GM18508 (cell line): ENCODE results near the gene FCHSD1.
"Not testable (repeated sequence)": the region's sequence is repeated elsewhere in the genome, so short reads cannot be mapped to it uniquely, and the experiment has no call there.

ENCODE experiments used
- ATAC-seq: cut with Tn5 transposase; IDR thresholded peaks from one replicate; pipeline ENCODE4 v1.9.1; 2021; ENCODE audit warnings: moderate number of reproducible peaks; ENCODE audit not compliant: insufficient read depth, unreplicated experiment

Gene FCHSD1

GRCh38 chr5:141618804-141619554 lies 32.2 kb downstream of the FCHSD1 start, which contains the start of gene DIAPH1:
Gene DIAPH1 (minus strand): TSS chr5:141619000. CDS start chr5:141618914, 86 bp downstream.
- ATAC-seq: peak; percentile 47

- peak; percentile 14 for ATAC-seq
These were observed 33.0 kb downstream of the FCHSD1 start for GRCh38 chr5:141618030-141618803.

- ATAC-seq: no peak
These were observed 33.6 kb downstream of the FCHSD1 start for GRCh38 chr5:141617682-141618029.

DNA sequence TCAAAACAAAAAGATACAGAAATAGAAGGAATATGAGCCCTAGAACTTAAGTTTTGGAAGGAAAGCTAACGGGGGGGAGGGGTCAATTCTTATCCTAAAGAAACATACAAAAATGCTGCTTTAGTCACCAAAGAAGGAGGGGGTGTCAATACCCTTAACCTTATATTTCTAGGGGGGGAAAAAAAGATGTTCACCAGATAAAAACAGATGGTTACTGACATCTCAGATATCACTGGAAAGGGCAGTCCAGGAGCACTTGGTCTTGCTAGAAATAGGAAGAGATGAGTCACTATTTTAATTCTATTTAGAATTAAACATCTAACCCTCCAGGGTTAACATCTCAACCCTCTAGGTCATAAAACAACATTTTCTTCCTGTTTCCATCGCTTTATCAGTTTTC lies 34.1 kb downstream of the FCHSD1 start:
- no peak for ATAC-seq

DNA sequence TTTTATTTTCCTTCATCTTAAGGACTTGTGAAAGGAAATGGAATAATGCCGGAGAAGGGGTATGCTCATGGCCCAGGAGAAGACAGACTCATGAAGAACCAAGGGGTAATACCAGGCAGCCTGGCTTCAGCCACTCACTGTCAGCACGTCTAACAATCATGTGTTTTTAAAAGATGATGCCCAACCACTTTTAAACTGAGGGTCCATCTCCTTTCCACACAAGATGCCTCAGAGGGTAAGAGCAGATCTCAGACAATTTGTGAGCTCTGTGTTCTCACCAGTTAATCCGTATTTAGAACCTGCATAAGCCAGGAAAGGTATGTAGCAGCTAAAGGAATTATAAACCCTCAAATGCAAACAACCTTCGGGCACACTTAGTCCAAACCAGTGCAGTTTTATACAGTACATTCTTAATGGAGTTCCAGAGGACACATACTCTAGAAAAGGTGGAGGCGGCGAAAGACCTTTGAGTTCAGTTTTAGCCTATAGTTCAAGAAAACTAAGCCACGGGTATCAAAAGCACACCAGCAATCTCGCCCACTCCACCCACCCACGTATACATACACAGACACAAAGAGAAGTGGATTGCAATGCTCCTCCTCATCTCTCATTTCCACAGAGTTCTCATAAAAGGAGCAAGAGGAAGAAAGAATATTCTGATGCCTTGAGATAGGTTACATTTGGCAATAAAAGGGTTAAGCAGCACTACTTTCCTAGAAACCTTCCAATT lies 35.1 kb downstream of the FCHSD1 start:
- ATAC-seq: no peak

DNA sequence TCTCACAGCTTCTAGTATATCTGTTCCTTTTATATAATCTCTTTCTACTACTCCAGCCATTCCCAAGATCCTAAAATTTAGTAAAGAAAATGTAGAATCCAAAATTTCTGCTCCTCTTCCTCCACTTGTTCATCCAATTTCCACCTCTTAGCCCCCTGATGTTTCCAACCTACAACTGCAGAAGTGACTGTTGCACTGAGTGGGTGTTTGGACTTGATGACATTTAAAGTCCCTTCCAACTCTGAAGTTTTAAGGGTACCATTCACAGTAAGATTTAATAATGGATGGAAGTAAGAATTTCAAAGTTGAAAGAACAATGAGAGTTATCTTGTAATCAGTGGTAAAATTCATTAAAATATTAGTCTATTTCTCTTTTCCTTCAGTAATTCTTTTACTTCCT lies 37.9 kb downstream of the FCHSD1 start:
- ATAC-seq: no peak

- no peak for ATAC-seq
These were observed 39.9 kb downstream of the FCHSD1 start for GRCh38 chr5:141611289-141611688.

DNA sequence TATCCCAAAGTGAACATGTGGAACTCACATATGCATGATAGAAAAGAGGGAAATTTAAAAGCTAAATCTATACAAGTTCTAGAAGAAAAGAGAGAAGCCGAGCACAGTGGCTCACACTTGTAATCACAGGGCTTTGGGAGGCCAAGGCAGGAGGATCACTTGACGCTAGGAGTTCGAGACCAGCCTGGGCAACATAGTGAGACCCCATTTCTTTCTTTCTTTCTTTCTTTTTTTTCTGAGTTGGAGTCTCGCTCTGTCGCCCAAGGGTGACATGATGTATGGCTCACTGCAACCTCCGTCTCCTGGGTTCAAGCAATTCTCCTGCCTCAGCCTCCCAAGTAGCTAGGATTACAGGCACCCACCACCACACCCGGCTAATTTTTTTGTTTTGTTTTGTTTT lies 41.3 kb downstream of the FCHSD1 start:
- ATAC-seq: not testable (repeated sequence)

GRCh38 chr5:141609044-141609443 lies 42.2 kb downstream of the FCHSD1 start:
- no peak for ATAC-seq

DNA sequence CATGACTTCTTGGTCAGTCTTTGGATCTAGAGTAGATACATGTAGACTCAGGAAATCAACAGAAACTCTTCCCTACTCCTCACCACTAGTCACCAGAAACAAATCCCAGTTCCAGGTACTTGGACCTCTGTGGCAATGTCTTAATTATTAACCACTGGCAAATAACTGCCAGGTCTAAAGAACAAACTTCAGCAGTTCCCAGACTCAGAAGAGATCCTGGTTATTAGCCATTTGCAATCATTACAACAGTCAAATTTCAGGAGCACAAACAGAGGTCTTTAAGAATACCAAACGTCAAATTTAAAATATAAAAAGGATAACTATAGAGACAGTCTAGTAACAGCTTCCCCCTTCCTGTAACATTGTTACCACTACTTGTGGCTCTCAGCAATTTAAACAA lies 42.7 kb downstream of the FCHSD1 start:
- ATAC-seq: no peak

- ATAC-seq: no peak
These were observed 43.2 kb downstream of the FCHSD1 start for GRCh38 chr5:141608046-141608445.

GRCh38 chr5:141605523-141606277 lies 45.5 kb downstream of the FCHSD1 start:
- ATAC-seq: peak; percentile 93

DNA sequence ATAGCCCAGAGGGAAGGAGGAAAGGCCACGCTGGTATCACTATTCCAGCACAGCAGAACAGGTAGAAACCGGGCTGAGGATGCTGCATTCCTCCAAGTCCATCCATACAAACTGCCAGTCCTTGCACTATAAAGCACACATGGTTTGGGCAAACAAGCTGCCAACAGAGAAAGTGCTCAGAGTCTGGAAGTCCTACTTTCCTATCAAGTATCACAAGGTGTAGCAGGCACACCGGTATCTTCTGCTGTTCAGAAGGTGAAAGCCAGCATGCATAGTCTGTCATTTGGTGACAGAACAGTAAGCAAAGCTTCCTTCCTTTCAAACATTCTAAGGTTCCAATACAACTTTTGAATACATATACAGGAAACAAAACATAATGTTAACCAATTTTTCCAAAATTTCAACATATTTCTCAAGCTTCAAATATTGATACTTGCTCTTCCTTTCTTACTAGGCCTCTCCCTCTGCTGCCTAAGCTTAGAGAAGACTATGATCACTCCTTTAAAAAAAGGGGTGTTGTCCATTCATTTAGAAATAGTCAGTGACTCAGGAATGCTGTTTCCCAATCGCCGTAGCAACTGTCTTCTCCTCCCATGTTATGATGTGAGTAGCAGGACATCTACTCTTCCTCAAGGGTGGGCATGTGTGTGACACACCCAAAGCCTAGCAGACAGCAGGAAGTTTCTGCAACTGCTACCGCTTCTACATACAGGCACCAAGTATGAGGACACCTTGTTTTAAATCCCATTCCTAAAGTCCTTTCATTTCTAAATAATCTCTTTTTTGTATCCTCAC lies 47.1 kb downstream of the FCHSD1 start:
- no peak for ATAC-seq

DNA sequence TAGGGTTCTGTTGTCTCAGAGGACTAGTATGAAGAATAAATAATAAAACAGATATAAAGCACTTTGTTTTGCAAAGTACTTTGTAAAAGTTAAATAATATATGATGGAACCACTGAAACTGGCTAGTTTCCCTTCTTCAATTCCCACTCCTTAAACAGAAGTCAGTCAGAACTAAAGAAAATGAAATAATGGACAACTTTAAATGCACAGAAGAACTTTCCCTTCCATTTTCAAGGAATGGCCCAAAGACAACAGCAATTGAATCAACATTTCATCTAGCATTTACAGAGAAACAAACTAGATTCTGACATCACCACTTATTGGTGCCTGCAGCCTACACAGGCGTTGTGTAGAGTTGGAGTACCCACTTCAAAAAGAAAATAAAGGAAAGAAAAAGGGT lies 48.6 kb downstream of the FCHSD1 start:
- ATAC-seq: no peak

GRCh38 chr5:141598391-141599345 lies 52.5 kb downstream of the FCHSD1 start:
- ATAC-seq: no peak

DNA sequence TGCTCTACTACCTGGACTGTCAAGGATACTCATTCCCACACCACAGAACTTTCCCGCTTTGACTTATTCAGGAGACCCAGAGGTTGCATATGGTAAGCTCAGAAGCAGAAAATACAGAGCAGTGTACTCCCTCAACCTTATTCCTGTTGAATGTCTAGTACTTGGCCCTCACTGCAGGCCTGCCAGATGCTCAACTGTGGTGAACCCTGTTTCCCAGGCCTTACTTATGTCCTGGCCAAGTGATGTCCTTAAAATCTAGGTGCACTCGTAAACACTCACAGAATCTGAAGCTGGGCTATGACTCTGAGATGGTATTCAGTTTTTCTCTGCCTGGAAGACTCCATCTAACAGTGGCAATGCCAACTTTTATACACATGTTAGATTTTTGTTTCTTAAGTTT lies 53.4 kb downstream of the FCHSD1 start:
- ATAC-seq: no peak

DNA sequence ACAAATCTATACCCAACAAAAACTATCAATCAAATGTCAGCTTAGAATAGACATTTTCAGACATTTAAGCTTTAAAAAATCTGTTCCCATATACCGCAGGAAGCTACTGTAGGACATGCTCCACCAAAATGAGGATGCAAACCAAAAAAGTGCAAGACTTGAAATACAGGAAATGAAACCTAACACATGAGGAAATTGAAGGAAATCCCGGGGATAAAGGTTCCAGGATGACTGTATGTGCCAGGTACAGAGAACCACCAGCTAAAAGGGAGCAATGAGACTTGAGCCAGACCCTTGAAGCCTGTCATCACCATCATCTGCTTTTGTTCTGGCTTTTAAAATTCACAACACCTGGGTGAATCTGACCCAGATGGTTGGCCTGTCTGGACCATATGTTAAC lies 53.8 kb downstream of the FCHSD1 start:
- ATAC-seq: no peak

- no peak for ATAC-seq
These were observed 54.4 kb downstream of the FCHSD1 start for GRCh38 chr5:141596867-141597266.
